HG03378 (cell line): ENCODE measurements around the gene SPCS2.

Experiments
- ATAC-seq: cut with Tn5 transposase; IDR thresholded peaks from one replicate; pipeline ENCODE4 v1.9.1; 2021; ENCODE audit warnings: mild to moderate bottlenecking, moderate library complexity; ENCODE audit not compliant: unreplicated experiment

The SPCS2 gene

DNA sequence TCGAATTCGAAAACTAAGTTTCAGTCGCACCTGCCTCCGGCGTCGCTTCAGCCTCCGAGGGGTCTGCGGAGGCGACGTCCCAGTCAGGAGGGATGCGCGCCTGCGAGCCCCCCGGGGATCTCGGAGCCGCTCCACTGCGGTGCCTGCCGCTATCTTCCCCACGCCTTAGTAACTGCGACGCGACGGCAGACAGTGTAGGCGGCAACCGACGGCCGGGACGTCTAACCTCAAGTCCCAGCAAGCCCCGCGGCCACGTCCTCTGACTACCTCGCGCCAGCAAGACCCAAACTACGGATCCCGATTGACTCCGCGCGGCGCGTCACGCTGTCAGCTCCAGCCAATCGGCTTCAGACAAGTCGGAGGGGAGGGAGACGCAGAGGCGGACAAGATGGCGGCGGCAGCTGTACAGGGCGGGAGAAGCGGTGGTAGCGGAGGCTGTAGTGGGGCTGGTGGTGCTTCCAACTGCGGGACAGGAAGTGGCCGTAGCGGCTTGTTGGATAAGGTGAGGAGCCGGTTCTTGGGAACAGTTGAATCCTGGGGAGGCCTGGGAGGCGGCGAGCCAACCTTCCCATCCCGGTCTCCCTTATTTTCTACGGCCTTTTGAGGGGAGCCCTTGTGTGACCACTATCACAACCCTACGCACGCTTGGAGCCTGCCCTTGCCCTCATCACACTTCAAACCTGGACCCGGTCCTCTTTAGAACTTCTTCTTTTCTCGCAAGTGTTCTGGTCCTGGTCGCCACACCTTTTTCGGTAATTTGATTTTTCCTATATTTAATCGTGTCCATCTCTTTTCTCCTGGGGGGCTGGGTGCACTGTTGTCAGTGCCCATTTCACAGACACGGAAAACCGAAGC lies at the start of gene SPCS2, which contains the start of gene XRRA1:
Gene SPCS2 (plus strand): TSS at position 369 of the 855 bp plus-strand sequence. CDS start 20 bp downstream, at position 389.
Gene XRRA1 (minus strand): TSS at position 194 of the 855 bp plus-strand sequence. CDS start 8,213 bp downstream, outside the sequence.
- peak; percentile 83 for ATAC-seq

DNA sequence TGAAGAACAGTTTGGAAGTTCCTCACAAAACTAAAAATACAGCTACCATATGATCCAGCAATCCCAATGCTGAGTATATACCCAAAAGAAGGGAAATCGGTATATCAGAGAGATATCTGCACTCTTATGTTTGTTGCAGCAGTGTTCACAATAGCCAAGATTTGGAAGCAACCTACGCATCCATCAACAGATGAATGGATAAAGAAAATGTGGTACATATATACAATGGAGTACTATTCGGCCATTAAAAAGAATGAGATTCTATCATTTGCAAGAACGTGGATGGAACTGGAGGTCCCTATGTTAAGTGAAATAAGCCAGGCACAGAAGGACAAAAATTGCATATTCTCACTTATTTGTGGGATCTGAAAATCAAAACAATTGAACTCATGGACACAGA lies 46.7 kb upstream of the SPCS2 start:
- no peak for ATAC-seq

DNA sequence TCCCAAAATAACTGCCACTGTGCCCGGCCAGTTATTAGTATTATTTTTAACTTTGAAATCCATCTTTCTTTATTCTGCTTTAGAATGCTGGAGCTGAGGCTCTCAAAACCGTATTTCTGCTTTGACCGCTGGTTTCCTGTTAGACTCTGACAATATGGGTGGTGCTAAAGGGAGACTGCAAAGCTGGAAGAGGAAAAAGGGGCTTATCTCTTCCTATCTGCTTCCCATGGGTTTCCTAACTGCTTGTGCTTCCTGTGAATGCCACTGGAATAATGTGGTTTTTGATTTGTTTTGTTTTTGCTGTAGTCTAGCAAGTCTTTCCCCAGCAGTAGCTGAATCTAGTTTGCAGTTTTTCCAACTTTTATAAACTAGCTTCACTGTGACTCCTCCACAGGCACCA lies 43.7 kb upstream of the SPCS2 start:
- ATAC-seq = no peak

DNA sequence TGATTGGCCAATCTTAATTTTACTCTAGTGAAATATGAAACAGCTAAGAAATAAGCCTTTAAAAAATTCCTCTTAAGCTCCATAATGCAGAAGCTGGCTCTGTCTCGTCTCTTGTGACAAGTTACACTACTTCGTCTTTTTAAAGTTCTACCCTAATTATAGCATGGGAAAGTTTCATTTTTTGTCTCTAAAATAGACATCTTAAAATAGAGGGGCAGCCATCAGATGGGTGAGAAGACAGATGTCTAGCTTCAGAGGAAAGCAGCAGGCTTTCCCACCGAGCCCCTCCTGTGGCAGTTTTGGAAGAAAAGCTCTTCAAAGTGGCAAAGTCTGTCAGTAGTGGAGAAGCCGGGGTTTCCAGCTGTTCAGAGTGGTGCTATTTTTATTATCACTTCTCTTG lies 39.7 kb upstream of the SPCS2 start:
- no peak for ATAC-seq

DNA sequence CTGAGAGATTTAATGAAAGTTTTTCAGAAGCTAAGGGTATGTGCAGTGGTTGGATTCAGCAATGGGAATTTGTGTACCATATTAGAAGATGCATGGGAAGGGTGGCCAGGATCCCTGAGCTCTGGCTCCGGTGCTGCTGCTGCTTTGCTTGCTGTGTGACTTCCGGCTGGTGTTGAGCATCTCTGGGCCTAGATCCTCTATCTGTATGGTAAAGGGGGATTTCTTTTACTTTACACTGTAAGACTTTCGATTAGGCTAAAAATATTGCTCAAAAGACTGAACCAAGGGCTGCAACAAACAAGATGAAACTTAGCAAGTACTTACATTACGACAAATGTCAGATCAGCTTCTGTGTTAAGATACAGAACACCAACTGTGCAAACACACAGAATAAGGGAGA lies 39.3 kb upstream of the SPCS2 start:
- no peak for ATAC-seq

DNA sequence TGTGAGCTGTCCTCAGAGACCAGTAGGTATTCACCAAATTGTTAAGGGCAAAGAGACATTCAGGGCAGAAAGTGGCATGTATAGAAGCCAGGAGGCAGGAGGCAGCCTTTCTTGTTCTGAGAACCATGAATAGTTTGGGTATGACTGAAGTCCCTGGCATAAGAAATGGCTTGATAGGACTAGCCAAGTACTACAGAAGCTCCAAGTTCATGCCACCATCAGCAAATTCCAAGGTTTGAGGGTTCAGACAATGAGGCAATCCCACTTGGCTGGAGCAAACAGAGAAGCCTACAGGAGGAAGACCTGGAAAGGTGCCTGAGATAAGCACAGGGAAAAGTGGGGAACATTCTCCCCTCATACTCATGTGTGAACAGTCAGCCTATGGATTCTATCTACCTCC lies 25.9 kb upstream of the SPCS2 start:
- ATAC-seq = no peak

DNA sequence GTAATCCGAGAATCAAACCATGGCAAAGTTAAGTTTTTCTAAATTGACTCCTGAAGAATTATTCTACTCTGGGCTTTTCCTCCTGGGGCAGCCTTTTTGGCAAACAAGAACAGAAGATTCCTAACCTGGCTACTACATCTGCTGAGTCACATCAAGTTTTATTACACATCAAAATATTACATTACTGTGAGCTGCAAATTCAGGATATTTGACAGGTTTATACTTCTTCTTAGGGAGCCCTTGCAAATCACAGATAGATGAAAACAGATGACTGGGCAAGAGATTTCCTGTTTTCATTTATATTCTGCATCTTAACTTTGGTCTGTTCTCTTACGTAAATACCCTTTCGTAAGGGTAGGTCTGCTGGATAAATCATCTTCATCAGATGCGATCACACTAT lies 23.8 kb upstream of the SPCS2 start:
- ATAC-seq = no peak

DNA sequence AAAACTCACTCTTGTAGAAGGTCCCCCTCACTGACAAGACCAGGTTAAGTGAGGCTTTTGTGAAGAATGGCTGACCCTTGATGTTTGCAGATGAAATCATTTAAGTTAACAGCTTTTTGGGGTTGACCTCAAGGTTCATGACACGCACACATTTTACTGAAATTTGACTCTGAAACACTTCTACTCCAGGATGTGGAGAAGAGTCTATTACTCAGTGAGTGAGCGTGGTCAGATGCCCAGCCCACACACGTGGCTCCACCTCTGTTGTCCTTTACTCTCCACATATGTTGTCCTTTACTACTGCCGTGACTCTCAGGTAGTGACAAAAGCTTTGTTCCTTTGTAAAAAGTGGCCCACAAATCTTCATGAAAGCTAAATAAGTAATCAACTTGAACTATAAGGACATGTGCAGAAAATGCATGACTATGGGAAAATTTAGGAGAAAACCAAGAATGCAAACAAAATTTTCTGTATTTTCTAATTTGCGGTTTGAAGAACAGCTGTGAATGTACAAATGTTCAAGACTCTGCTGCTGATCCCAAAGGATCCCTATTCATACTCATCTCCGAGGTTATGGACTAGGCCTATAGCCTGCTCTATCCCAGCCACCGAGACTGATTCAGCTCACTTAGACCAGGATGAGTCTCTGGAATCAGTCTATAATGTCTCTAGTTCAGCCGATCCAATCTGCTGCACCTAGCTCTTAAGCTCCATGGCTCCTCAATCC lies 22.6 kb upstream of the SPCS2 start:
- ATAC-seq = no peak

DNA sequence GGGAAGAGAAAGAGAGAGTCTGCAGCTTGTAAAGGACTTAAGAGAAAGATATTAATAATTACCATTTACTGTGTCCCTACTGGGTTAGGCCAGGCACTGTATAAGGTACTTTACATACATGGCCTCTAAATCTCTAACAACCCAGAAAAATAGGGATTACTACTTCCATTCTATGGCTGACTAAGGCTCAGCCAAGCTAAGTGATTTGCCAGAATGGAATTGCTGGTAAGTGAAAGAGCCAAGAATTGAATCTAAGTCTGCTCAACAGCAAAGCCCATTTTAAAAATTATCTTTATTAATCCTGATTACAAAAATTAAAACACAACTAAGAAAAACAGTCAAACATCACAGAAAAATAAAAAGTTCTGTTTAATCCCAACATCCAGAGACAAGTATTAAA lies 21.6 kb upstream of the SPCS2 start:
- ATAC-seq = no peak

DNA sequence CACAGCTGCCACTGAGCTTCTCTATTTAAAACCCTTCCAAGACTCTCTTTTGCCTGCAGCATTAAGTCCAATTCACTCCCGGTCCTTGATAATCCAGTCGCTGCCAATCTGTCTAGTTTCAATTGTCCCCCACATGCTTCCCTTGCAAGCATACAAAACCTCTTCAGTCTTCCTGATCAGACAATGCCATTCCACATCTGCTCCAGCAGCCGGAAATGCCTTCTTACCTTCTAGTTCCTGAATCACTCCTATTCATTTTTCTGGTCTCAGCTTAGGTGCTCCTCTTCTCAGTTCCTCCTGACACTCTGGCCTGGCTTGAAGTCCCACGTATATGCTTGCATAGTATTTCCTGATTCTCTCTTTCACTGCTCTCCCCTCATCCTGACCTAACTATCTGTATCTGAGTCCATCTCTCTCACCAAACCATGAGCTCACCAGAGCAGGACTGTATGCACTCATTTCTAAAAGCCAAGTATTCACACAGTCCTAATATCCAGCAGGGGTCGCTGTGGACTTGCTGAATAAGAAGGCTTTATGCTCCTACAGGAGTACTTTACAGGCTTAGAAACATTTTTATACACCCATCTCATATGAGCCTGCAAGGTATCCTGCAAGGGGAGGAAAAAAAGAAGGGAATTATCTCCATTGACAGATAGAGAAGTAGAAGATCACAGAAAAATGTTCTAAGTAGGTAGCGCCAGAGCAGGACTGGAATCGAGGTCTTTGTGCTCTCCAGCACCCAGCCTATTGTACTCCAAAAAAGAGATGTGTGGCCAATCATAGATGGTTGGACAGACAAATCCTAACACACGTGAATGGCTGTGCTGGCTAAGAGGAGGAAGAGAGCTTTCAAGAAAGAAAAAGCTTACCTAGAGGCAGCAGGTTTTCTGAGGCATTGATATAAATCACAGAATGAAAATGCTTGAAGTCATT lies 19.4 kb upstream of the SPCS2 start:
- peak; percentile 75 for ATAC-seq

DNA sequence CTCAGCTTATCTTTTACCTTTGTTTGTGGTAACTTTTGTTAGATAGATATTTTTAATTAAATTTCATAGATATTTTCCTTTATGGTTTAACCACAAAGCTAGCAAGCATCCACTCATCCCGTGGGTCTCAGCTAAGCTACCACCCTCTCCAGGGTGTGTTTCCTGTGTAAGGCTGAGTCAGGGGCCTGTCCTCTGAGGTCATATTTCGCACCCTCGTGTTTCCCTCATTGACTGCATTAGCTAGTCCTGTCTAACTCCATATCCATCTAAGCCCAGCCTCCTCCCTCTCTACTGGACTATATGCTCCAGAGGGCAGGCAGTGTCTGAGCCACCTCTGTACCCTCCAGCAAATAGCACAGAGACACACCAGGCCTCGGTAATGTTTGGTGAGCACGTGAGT lies 16.9 kb upstream of the SPCS2 start:
- no peak for ATAC-seq

DNA sequence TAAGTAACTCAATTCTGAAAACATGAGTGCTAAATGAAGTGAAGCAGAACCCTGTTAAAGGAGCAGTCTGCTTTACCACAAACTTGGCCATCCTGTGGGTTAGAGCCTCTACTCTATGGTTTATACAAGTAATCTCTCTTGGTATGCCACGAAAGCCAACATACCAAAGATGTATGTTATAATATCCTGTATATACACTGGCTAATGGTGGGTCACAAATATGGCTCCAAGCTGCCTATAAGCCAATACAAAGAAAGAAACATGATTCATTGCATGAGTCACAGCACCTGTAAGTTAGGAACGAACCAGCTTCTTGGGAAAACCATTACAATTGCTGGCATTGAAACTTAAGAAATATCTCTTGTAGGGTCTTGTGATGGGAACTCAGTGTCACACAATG lies 16.3 kb upstream of the SPCS2 start:
- no peak for ATAC-seq

DNA sequence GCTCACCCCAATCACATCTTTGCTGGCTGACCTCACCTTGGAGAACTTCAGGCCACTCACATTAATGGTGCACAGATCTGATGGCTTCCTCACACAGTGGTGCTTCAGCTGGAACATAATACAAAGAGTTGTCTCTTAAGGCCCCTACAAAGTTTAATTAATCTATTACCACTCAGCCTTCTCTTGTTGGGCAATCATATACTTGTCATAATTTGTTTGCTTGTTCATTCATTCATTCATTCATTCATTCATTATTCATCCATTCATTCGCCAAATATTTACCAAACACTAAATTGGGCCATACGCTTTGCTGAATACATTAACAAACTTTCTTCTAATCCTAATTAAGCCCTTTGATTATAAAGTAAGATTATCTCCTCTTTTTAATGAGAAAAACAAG lies 15.3 kb upstream of the SPCS2 start:
- ATAC-seq = no peak

DNA sequence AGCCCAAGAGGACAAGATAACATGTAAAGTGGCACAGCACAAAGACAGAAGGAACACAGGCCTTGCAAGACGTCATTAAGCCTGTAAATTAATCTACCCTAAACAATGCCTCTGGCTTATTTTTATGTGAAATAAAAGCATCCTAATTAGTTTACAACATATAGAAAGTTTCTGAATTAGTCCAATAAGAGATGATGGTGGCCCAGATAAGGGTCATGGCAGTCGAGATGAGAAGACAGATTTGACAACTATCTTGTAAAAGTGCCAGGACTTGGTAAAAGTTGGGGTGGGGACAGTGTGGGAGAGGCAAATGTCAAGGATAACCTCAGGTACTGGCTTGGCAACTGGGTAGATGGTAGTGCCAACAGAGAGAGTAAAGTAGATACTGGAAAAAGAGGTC lies 13.8 kb upstream of the SPCS2 start:
- ATAC-seq = no peak

DNA sequence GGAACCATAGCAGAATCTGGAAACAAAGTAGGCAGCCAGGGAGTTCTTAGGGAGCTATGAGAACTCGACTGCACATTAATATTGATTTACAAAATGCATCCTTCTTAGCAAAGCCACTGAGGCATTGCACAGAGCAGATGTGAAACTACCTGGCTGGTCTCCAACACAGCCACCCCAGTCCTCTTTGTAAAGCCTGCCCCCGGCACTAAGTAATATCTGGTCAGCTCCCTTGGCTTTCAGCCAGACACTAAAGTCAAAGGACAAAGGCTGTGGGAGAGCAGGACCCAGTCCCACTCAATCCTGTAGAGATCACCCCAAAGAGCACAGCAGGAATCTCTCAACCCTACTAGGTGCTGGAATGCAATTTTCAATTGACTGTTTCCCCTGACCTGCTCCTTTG lies 13.0 kb upstream of the SPCS2 start:
- ATAC-seq = no peak

DNA sequence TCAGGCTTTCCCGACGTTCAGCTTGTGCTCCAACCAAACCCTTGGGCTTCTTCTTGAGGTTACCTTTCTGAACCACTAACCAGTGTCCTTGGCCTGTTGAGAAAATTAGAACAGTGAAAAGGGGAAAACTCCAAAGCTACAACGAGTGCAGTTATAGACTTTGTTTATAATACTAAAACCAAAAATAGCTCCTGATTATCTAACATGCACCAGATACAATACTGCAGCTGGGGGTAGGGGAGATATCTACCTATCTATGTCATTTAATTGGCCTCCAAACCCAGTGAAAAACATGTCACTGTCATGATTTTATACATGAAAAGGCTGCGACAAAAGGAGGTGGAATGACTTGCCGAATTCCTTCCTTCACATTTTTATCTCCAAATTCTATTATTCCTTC lies 12.1 kb upstream of the SPCS2 start:
- no peak for ATAC-seq

DNA sequence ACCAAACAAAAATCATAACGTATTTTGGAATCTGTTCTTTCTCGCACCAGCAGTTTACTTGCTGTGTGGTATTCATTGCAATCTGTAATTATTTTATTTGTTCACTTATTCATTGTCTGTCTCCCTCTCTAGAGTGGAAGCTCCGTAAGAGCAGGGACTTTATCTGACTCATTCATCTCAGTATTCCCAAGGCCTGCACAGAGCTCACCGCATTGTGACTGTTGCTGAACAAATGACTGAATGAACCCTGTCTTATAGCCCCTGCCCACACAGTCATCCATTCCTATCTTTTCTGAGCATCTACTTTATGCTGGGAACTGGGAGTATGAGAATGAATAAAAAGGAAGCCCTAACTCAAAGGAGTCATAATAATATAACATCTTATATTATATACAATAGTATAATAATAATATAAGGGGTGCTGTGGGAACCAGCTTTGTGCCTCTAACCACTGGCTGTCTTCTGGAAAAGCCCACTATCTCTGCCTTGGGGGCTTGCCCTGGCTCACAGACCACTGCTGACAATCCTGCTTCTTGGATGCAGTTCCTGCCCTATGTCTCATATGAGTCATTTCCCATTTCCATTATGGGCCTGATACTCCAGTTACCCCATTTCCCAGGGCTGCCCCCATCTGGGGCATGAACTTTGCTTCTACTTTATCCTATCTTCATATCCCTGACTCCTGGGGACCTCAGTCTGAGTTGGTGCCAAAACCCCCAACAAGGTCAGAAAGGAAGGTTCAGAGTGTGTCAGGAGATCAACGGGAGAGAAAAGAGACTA lies 11.2 kb upstream of the SPCS2 start:
- no peak for ATAC-seq

DNA sequence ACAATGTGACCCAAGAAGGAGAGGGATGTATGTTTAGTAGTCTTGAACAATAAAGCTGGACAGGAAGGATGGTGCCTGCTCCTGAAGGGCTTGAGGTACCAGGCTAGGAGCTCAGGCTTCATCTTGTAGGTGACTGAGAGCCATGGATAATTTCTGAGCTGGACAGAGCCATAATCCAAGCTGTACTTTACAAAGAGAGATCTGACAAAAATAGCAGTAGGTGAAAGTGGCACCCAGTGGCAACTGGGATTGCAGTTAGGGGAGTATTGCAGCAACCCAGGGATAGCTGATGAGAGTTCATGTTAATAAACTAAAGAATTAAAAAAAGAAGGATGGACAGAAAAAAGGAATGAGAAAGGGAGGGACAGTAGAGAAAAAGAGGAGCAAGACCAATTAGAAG lies 7.6 kb upstream of the SPCS2 start:
- ATAC-seq = no peak

DNA sequence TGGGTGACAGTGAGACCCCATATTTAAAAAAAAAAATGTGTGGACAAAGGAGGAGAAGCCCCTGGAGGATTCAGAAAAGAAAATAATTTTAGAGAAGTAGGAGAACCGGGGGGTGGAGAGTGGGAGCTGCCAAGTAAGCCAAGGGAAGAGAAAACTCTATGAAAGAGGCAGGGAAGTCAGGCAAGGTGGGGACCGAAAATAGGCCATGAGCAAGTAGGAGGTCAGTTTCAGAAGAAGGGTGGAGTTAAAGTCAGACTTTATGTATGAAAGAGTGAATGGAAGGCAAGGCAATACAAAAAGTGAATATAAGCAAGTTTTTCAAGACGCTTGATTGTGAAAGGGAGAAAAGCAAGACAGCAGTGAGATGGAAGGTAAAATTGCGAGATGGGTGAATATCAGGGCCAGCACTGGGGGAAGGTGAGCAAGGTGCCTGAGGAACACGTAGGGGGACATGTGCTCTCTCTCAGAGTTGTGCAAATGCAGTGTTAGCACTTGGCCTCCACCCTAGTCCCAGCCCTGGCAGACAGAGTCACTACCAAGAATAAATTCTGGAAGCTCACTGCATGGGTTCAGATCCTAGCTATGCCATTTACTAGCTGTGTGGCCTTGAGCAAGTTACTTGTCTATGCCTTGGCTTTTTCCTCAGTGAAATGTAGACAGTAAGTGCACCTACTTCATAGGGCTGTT lies 6.8 kb upstream of the SPCS2 start:
- ATAC-seq = no peak

DNA sequence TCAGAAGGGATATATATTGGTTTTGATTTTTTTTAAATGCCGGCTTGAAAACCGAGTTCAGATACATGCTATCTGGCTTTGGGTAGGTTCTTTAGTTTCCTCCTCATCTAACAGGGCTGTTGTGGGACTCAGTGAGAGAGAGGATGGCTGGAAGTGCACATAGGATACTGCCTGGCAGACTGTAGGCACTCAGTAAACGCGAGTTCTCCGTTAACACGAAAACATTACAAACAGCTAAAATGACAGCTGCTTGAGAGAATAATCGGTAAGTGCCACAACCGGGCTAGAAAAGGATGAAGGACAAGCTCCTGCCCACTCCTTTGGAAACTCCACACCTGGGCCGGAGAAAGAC lies 544 bp upstream of the SPCS2 start:
- peak; percentile 13 for ATAC-seq
